Measurements from ENCODE around the gene MYBPC3.

DNA sequence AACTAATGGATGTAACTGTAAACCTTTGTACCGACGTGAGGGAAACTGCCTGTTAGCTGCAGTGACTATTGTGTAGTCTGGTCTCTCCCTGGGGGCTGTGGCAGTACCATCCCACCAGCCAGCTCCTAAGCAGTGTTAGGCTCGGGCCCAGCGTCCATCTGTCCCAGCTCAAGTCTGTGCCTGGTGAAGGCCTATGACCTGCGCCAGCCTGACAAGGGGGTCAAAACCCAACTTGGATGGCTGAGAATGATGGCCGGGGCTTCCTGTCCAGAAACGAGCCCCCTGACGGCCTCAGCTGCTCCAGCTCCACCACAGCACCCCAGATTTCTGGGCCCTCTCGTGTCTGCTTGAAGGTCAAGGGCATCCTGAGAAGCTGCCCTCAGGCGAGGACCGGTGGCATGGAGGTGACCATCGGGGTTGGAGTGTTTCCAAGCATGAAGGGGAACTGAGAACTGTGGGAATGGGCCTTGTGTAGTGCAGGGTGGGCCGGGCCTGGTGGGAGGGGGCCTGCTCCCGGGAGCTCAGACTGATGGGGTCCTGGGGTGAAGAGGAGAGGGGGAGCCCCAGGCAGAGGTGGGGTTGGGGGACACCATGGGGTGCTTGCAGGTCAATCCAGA lies 40.2 kb upstream of the MYBPC3 start:
- TF ChIP-seq TEAD1 (CRISPR knock-in tag; IDR thresholded peaks at IDR 0.05) (no peak), CREM (CRISPR knock-in tag; IDR thresholded peaks at IDR 0.05) (no peak), SP1 (CRISPR knock-in tag; conservative IDR thresholded peaks at IDR 0.05) (no peak), ESRRA (CRISPR knock-in tag; IDR thresholded peaks at IDR 0.05; ENCODE audit: borderline replicate concordance) (no peak), TP53 (CRISPR knock-in tag; IDR thresholded peaks at IDR 0.05) (no peak)
- TF ChIP-seq, protein P1, sequence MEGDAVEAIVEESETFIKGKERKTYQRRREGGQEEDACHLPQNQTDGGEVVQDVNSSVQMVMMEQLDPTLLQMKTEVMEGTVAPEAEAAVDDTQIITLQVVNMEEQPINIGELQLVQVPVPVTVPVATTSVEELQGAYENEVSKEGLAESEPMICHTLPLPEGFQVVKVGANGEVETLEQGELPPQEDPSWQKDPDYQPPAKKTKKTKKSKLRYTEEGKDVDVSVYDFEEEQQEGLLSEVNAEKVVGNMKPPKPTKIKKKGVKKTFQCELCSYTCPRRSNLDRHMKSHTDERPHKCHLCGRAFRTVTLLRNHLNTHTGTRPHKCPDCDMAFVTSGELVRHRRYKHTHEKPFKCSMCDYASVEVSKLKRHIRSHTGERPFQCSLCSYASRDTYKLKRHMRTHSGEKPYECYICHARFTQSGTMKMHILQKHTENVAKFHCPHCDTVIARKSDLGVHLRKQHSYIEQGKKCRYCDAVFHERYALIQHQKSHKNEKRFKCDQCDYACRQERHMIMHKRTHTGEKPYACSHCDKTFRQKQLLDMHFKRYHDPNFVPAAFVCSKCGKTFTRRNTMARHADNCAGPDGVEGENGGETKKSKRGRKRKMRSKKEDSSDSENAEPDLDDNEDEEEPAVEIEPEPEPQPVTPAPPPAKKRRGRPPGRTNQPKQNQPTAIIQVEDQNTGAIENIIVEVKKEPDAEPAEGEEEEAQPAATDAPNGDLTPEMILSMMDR (IDR thresholded peaks at IDR 0.05), result no peak
- TF ChIP-seq, protein P2, sequence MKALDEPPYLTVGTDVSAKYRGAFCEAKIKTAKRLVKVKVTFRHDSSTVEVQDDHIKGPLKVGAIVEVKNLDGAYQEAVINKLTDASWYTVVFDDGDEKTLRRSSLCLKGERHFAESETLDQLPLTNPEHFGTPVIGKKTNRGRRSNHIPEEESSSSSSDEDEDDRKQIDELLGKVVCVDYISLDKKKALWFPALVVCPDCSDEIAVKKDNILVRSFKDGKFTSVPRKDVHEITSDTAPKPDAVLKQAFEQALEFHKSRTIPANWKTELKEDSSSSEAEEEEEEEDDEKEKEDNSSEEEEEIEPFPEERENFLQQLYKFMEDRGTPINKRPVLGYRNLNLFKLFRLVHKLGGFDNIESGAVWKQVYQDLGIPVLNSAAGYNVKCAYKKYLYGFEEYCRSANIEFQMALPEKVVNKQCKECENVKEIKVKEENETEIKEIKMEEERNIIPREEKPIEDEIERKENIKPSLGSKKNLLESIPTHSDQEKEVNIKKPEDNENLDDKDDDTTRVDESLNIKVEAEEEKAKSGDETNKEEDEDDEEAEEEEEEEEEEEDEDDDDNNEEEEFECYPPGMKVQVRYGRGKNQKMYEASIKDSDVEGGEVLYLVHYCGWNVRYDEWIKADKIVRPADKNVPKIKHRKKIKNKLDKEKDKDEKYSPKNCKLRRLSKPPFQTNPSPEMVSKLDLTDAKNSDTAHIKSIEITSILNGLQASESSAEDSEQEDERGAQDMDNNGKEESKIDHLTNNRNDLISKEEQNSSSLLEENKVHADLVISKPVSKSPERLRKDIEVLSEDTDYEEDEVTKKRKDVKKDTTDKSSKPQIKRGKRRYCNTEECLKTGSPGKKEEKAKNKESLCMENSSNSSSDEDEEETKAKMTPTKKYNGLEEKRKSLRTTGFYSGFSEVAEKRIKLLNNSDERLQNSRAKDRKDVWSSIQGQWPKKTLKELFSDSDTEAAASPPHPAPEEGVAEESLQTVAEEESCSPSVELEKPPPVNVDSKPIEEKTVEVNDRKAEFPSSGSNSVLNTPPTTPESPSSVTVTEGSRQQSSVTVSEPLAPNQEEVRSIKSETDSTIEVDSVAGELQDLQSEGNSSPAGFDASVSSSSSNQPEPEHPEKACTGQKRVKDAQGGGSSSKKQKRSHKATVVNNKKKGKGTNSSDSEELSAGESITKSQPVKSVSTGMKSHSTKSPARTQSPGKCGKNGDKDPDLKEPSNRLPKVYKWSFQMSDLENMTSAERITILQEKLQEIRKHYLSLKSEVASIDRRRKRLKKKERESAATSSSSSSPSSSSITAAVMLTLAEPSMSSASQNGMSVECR (CRISPR knock-in tag; IDR thresholded peaks at IDR 0.05; ENCODE audit: borderline replicate concordance), result no peak
- TF ChIP-seq, protein P3, sequence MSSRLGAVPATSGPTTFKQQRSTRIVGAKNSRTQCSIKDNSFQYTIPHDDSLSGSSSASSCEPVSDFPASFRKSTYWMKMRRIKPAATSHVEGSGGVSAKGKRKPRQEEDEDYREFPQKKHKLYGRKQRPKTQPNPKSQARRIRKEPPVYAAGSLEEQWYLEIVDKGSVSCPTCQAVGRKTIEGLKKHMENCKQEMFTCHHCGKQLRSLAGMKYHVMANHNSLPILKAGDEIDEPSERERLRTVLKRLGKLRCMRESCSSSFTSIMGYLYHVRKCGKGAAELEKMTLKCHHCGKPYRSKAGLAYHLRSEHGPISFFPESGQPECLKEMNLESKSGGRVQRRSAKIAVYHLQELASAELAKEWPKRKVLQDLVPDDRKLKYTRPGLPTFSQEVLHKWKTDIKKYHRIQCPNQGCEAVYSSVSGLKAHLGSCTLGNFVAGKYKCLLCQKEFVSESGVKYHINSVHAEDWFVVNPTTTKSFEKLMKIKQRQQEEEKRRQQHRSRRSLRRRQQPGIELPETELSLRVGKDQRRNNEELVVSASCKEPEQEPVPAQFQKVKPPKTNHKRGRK (CRISPR knock-in tag; IDR thresholded peaks at IDR 0.05; ENCODE audit: borderline replicate concordance), result no peak
- TF ChIP-seq, protein P4, sequence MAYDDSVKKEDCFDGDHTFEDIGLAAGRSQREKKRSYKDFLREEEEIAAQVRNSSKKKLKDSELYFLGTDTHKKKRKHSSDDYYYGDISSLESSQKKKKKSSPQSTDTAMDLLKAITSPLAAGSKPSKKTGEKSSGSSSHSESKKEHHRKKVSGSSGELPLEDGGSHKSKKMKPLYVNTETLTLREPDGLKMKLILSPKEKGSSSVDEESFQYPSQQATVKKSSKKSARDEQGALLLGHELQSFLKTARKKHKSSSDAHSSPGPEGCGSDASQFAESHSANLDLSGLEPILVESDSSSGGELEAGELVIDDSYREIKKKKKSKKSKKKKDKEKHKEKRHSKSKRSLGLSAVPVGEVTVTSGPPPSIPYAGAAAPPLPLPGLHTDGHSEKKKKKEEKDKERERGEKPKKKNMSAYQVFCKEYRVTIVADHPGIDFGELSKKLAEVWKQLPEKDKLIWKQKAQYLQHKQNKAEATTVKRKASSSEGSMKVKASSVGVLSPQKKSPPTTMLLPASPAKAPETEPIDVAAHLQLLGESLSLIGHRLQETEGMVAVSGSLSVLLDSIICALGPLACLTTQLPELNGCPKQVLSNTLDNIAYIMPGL (CRISPR knock-in tag; IDR thresholded peaks at IDR 0.05), result no peak

Data from WTC11 (cell line).